ENCODE measurements around the gene IFFO2.

Gene IFFO2

GRCh38 chr1:18908911-18909771 lies 47.3 kb downstream of the IFFO2 start:
- no peak overlapping the region for H4K8ac ChIP-seq (ENCODE audit: low read depth, low read length)
- no peak overlapping the region for H3K23ac ChIP-seq (ENCODE audit: low read length)
- peaks cover 5 to 9% of the 10 kb centered on the region in 2 experiments for H3K4me1 ChIP-seq (ENCODE audit: control insufficient read depth in 1 of 2, insufficient read depth in 2 of 2, low read length in 2 of 2)
- no peak overlapping the region for H4K91ac ChIP-seq (ENCODE audit: low read depth, low read length)
- no peak overlapping the region for H3K18ac ChIP-seq (ENCODE audit: low read length)
- H4K12ac ChIP-seq (ENCODE audit: low read depth, low read length) = no peak overlapping the region
- no peak overlapping the region for H3K4me2 ChIP-seq (ENCODE audit: low read length)
- no peak for DNase-seq
- no peak overlapping the region for H2BK120ac ChIP-seq (ENCODE audit: insufficient read depth, low read length, poor library complexity)
- no peak overlapping the region for H3K9ac ChIP-seq (ENCODE audit: low read length)
- WGBS (ENCODE audit: extremely low coverage, insufficient coverage, insufficient read length) = no CpG with 5 or more reads among the region's 17 CpGs
- no peak overlapping the region for H3K14ac ChIP-seq (ENCODE audit: low read length)
- H3K79me1 ChIP-seq (ENCODE audit: low read length) = peaks cover 3% of the 10 kb centered on the region
- peaks cover 3% of the 10 kb centered on the region for H3K9me3 ChIP-seq (ENCODE audit: insufficient read depth, low read depth, low read length)
- H2BK5ac ChIP-seq (ENCODE audit: low read depth, low read length, poor library complexity) = no peak overlapping the region
- no peak overlapping the region for H3K27ac ChIP-seq (ENCODE audit: low read depth, low read length)
- no peak overlapping the region for H3K4me3 ChIP-seq (ENCODE audit: low read depth, low read length)
- H2AFZ ChIP-seq (ENCODE audit: insufficient read depth, low read length, poor library complexity) = no peak overlapping the region
- H2AK5ac ChIP-seq (ENCODE audit: low read length) = no peak overlapping the region
- no peak overlapping the region for H3K4ac ChIP-seq (ENCODE audit: low read depth, low read length)
- H3K36me3 ChIP-seq (ENCODE audit: control insufficient read depth in 1 of 2, insufficient read depth in 2 of 2, low read length in 2 of 2) = peaks cover 58 to 63% of the 10 kb centered on the region in 2 experiments
- no peaks in the 10 kb centered on the region for H3K79me2 ChIP-seq (ENCODE audit: control insufficient read depth, insufficient read depth, low read length, poor library complexity)
- no peak overlapping the region for H2BK12ac ChIP-seq (ENCODE audit: low read length)
- no peaks in the 10 kb centered on the region for H3K27me3 ChIP-seq (ENCODE audit: insufficient read depth, low read length)

- Histone ChIP-seq H3K18ac (ENCODE audit: low read length) (no peak overlapping the region), H4K91ac (ENCODE audit: low read depth, low read length) (no peak overlapping the region), H2AFZ (ENCODE audit: insufficient read depth, low read length, poor library complexity) (no peak overlapping the region), H4K8ac (ENCODE audit: low read depth, low read length) (no peak overlapping the region), H3K27ac (ENCODE audit: low read depth, low read length) (no peak overlapping the region), H2BK12ac (ENCODE audit: low read length) (no peak overlapping the region), H3K4me3 (ENCODE audit: low read depth, low read length) (no peak overlapping the region), H3K4me1 (ENCODE audit: control insufficient read depth in 1 of 2, insufficient read depth in 2 of 2, low read length in 2 of 2) (peaks cover 3 to 9% of the 10 kb centered on the region in 2 experiments), H3K9ac (ENCODE audit: low read length) (no peak overlapping the region), H3K14ac (ENCODE audit: low read length) (no peak overlapping the region), H2BK5ac (ENCODE audit: low read depth, low read length, poor library complexity) (no peak overlapping the region), H3K36me3 (ENCODE audit: control insufficient read depth in 1 of 2, insufficient read depth in 2 of 2, low read length in 2 of 2) (peaks cover 54 to 60% of the 10 kb centered on the region in 2 experiments), H2BK120ac (ENCODE audit: insufficient read depth, low read length, poor library complexity) (no peak overlapping the region), H2AK5ac (ENCODE audit: low read length) (peak overlapping the region; percentile 29), H3K27me3 (ENCODE audit: insufficient read depth, low read length) (no peaks in the 10 kb centered on the region), H3K79me1 (ENCODE audit: low read length) (peaks cover 5% of the 10 kb centered on the region), H4K12ac (ENCODE audit: low read depth, low read length) (peak overlapping the region; percentile 48), H3K4me2 (ENCODE audit: low read length) (no peak overlapping the region), H3K4ac (ENCODE audit: low read depth, low read length) (no peak overlapping the region), H3K9me3 (ENCODE audit: insufficient read depth, low read depth, low read length) (peaks cover 3% of the 10 kb centered on the region), H3K79me2 (ENCODE audit: control insufficient read depth, insufficient read depth, low read length, poor library complexity) (no peaks in the 10 kb centered on the region), H3K23ac (ENCODE audit: low read length) (no peak overlapping the region)
- no CpG with 5 or more reads among the region's 22 CpGs for WGBS (ENCODE audit: extremely low coverage, insufficient coverage, insufficient read length)
- DNase-seq = no peak
These were observed 48.3 kb downstream of the IFFO2 start for GRCh38 chr1:18907917-18908845.

GRCh38 chr1:18907021-18907916 lies 49.2 kb downstream of the IFFO2 start:
- Histone ChIP-seq H3K9me3 (ENCODE audit: insufficient read depth, low read depth, low read length) (peaks cover 3% of the 10 kb centered on the region), H3K36me3 (ENCODE audit: control insufficient read depth in 1 of 2, insufficient read depth in 2 of 2, low read length in 2 of 2) (peaks cover 51 to 54% of the 10 kb centered on the region in 2 experiments), H2BK5ac (ENCODE audit: low read depth, low read length, poor library complexity) (no peak overlapping the region), H3K18ac (ENCODE audit: low read length) (no peak overlapping the region), H4K12ac (ENCODE audit: low read depth, low read length) (no peak overlapping the region), H3K23ac (ENCODE audit: low read length) (no peak overlapping the region), H2AK5ac (ENCODE audit: low read length) (no peak overlapping the region), H4K8ac (ENCODE audit: low read depth, low read length) (no peak overlapping the region), H3K4ac (ENCODE audit: low read depth, low read length) (no peak overlapping the region), H3K9ac (ENCODE audit: low read length) (no peak overlapping the region), H3K4me2 (ENCODE audit: low read length) (no peak overlapping the region), H4K91ac (ENCODE audit: low read depth, low read length) (no peak overlapping the region), H3K4me1 (ENCODE audit: control insufficient read depth in 1 of 2, insufficient read depth in 2 of 2, low read length in 2 of 2) (peaks cover 3 to 8% of the 10 kb centered on the region in 2 experiments), H3K27ac (ENCODE audit: low read depth, low read length) (no peak overlapping the region), H3K14ac (ENCODE audit: low read length) (no peak overlapping the region), H2BK12ac (ENCODE audit: low read length) (peak overlapping the region; percentile 65), H2BK120ac (ENCODE audit: insufficient read depth, low read length, poor library complexity) (no peak overlapping the region), H2AFZ (ENCODE audit: insufficient read depth, low read length, poor library complexity) (no peak overlapping the region), H3K27me3 (ENCODE audit: insufficient read depth, low read length) (no peaks in the 10 kb centered on the region), H3K79me2 (ENCODE audit: control insufficient read depth, insufficient read depth, low read length, poor library complexity) (peaks cover under 1% of the 10 kb centered on the region), H3K4me3 (ENCODE audit: low read depth, low read length) (no peak overlapping the region), H3K79me1 (ENCODE audit: low read length) (peaks cover 10% of the 10 kb centered on the region)
- WGBS (ENCODE audit: extremely low coverage, insufficient coverage, insufficient read length) = no CpG with 5 or more reads among the region's 16 CpGs
- DNase-seq = peak; percentile 27 to 85

All from trophoblast cell (in vitro differentiated cells and primary cell).